ENCODE measurements around the gene CCDC192. TPM values are rescaled to one million over a fixed set of nuclear protein-coding genes. Genes with fewer than 3 reads are reported as not detected.
"Not testable (repeated sequence)": the region's sequence is repeated elsewhere in the genome, so short reads cannot be mapped to it uniquely, and the experiment has no call there.

Gene CCDC192
- total RNA-seq, 3 donors from 2014 or later (not counting 1 experiment from before 2014, with no cell fraction given): not detected

DNA sequence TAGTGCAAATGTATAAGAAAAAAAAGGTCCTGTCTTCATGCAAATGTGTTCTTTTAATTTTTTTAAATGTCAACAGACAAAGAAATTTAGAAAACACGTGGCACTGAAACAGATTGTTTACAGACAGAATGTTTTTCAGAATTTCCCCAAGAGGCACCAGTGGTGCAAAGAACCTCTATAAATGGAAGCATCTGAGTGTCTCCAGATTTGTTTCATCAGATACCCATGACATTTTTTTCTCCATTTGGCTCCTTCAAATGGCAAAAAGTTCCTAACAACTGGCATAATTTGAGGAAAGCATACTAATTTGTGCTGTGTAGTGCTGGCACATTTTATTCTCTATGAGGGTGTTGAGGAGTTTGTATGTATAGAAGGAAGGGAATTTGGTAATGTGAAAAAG, 15.0 kb downstream of the CCDC192 start:
- Histone ChIP-seq H3K27me3 (ENCODE audit: control insufficient read depth, insufficient read depth, low read length) (no peaks in the 10 kb centered on the region), H3K4me3 (ENCODE audit: low read length) (no peak overlapping the region), H3K27ac (ENCODE audit: low read length) (no peak overlapping the region), H3K4me1 (ENCODE audit: control insufficient read depth, insufficient read depth, low read length) (no peaks in the 10 kb centered on the region), H3K9me3 (ENCODE audit: control insufficient read depth, insufficient read depth, low read length) (peaks cover 9% of the 10 kb centered on the region), H3K36me3 (ENCODE audit: control insufficient read depth, insufficient read depth, low read length) (no peaks in the 10 kb centered on the region)
- no peak overlapping the region for H3K4me3 Mint-ChIP-seq
- 71% methylated on average over 1 of the region's 1 CpG for WGBS (ENCODE audit: insufficient coverage)
- H3K36me3 Mint-ChIP-seq: no peaks in the 10 kb centered on the region
- ATAC-seq (no peak), DNase-seq (no peak)
- no peaks in the 10 kb centered on the region for H3K27me3 Mint-ChIP-seq (ENCODE audit: low read depth in 2 of 2)
- no peaks in the 10 kb centered on the region for H3K4me1 Mint-ChIP-seq
- intact Hi-C loops (cut with micrococcal nuclease): no loop called here
- TF ChIP-seq, protein P1, sequence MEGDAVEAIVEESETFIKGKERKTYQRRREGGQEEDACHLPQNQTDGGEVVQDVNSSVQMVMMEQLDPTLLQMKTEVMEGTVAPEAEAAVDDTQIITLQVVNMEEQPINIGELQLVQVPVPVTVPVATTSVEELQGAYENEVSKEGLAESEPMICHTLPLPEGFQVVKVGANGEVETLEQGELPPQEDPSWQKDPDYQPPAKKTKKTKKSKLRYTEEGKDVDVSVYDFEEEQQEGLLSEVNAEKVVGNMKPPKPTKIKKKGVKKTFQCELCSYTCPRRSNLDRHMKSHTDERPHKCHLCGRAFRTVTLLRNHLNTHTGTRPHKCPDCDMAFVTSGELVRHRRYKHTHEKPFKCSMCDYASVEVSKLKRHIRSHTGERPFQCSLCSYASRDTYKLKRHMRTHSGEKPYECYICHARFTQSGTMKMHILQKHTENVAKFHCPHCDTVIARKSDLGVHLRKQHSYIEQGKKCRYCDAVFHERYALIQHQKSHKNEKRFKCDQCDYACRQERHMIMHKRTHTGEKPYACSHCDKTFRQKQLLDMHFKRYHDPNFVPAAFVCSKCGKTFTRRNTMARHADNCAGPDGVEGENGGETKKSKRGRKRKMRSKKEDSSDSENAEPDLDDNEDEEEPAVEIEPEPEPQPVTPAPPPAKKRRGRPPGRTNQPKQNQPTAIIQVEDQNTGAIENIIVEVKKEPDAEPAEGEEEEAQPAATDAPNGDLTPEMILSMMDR (IDR thresholded peaks at IDR 0.05): no peak
- H3K9me3 Mint-ChIP-seq: peaks cover 8 to 13% of the 10 kb centered on the region in 2 donors
- H3K27ac Mint-ChIP-seq: no peak overlapping the region

DNA sequence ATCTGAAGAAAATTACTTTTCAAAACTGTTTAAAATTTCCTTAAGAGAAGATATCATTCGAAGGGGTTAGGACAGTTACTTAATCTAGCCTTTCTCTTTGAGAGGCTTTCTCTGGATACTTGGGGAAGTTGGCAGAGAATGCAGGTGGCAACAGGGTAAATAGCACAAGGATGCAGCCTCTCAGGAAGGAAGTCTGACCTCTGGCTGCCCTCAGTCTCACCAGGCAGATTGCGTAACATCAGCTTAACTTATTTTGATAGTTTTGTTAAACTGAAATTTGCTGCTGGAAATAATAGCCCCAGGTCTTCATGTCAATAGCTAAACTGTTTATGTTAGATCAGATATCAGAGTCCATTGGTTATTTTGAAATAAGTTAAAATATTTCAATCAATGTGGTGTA, 20.4 kb downstream of the CCDC192 start:
- 37% methylated on average over 2 of the region's 2 CpGs for WGBS (ENCODE audit: insufficient coverage)
- ATAC-seq: no peak

DNA sequence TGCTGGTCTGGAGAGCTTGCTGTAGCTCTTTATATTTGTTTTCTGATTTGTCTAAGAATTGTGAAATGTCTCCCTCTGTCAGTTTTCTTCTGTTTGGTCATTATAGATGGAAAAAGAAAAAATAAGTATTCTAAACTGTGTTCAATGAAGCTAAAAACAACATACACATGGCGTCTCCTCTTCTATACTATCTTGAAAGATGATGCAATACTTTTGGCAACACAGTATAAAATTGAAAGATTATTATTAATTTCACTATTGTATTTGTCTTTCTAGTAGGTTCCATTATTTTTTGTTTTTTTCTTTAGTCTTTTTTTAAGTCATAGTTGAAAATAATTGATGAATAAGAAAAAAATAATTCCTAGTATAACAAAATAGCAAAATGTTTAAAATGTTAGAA, 22.5 kb downstream of the CCDC192 start:
- DNase-seq: no peak
- TF ChIP-seq, protein P1 (IDR thresholded peaks at IDR 0.05): no peak
- H3K27ac Mint-ChIP-seq: no peak overlapping the region
- H3K36me3 ChIP-seq (ENCODE audit: control insufficient read depth, insufficient read depth, low read length): no peaks in the 10 kb centered on the region
- H3K27me3 Mint-ChIP-seq (ENCODE audit: low read depth in 2 of 2): no peaks in the 10 kb centered on the region
- H3K9me3 Mint-ChIP-seq: peaks cover 7 to 8% of the 10 kb centered on the region in 2 donors
- no peak overlapping the region for H3K27ac ChIP-seq (ENCODE audit: low read length)
- intact Hi-C loops (cut with micrococcal nuclease): no loop called here
- no peak overlapping the region for H3K4me3 Mint-ChIP-seq
- ATAC-seq: no peak
- no CpG with 5 or more reads among the region's 1 CpG for WGBS (ENCODE audit: insufficient coverage)
- no peaks in the 10 kb centered on the region for H3K4me1 Mint-ChIP-seq
- H3K4me3 ChIP-seq (ENCODE audit: low read length): no peak overlapping the region
- H3K27me3 ChIP-seq (ENCODE audit: control insufficient read depth, insufficient read depth, low read length): no peaks in the 10 kb centered on the region
- H3K36me3 Mint-ChIP-seq: no peaks in the 10 kb centered on the region
- H3K9me3 ChIP-seq (ENCODE audit: control insufficient read depth, insufficient read depth, low read length): peaks cover 3% of the 10 kb centered on the region
- no peaks in the 10 kb centered on the region for H3K4me1 ChIP-seq (ENCODE audit: control insufficient read depth, insufficient read depth, low read length)

More for the DNA sequence above, 20.4 kb downstream of the CCDC192 start:
- no peaks in the 10 kb centered on the region for H3K27me3 ChIP-seq (ENCODE audit: control insufficient read depth, insufficient read depth, low read length)
- Mint-ChIP-seq H3K4me1 (no peaks in the 10 kb centered on the region), H3K4me3 (no peak overlapping the region), H3K27me3 (ENCODE audit: low read depth in 2 of 2) (no peaks in the 10 kb centered on the region), H3K9me3 (peaks cover 8 to 11% of the 10 kb centered on the region in 2 donors), H3K27ac (no peak overlapping the region), H3K36me3 (no peaks in the 10 kb centered on the region)
- TF ChIP-seq, protein P1 (IDR thresholded peaks at IDR 0.05): no peak
- H3K9me3 ChIP-seq (ENCODE audit: control insufficient read depth, insufficient read depth, low read length): peaks cover 9% of the 10 kb centered on the region
- H3K27ac ChIP-seq (ENCODE audit: low read length): no peak overlapping the region
- no peak overlapping the region for H3K4me3 ChIP-seq (ENCODE audit: low read length)
- DNase-seq: no peak
- intact Hi-C loops (cut with micrococcal nuclease): no loop called here
- no peaks in the 10 kb centered on the region for H3K4me1 ChIP-seq (ENCODE audit: control insufficient read depth, insufficient read depth, low read length)
- H3K36me3 ChIP-seq (ENCODE audit: control insufficient read depth, insufficient read depth, low read length): no peaks in the 10 kb centered on the region

DNA sequence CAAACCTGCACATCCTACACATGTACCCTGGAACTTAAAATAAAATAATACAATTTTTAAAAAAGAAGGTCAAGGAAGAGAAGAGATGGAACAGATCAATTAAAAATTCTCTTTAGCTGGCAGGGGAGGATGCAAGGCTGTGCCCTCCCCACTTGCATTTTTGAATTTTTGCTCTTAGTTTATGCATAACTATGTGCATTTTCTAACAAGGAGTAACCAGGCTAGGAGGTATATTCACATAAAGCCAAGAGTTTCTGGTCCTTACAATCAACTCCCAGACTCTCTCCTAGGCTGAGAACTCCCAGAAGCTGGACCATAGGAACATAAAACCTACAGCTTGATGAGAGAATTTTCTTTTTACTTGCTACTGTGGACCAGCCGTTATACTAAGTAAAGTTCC, 29.8 kb downstream of the CCDC192 start:
- DNase-seq (no peak), ATAC-seq (no peak)
- Mint-ChIP-seq H3K4me1 (no peaks in the 10 kb centered on the region), H3K36me3 (no peaks in the 10 kb centered on the region), H3K9me3 (peaks cover 0 to 4% of the 10 kb centered on the region in 2 donors), H3K27ac (no peak overlapping the region), H3K4me3 (no peak overlapping the region), H3K27me3 (ENCODE audit: low read depth in 2 of 2) (no peaks in the 10 kb centered on the region)
- Histone ChIP-seq H3K9me3 (ENCODE audit: control insufficient read depth, insufficient read depth, low read length) (no peaks in the 10 kb centered on the region), H3K4me1 (ENCODE audit: control insufficient read depth, insufficient read depth, low read length) (no peaks in the 10 kb centered on the region), H3K4me3 (ENCODE audit: low read length) (no peak overlapping the region), H3K27ac (ENCODE audit: low read length) (no peak overlapping the region), H3K36me3 (ENCODE audit: control insufficient read depth, insufficient read depth, low read length) (no peaks in the 10 kb centered on the region), H3K27me3 (ENCODE audit: control insufficient read depth, insufficient read depth, low read length) (no peaks in the 10 kb centered on the region)
- TF ChIP-seq, protein P1 (IDR thresholded peaks at IDR 0.05): no peak
- WGBS (ENCODE audit: insufficient coverage): no CpG with 5 or more reads among the region's 1 CpG
- intact Hi-C loops (cut with micrococcal nuclease): no loop called here

DNA sequence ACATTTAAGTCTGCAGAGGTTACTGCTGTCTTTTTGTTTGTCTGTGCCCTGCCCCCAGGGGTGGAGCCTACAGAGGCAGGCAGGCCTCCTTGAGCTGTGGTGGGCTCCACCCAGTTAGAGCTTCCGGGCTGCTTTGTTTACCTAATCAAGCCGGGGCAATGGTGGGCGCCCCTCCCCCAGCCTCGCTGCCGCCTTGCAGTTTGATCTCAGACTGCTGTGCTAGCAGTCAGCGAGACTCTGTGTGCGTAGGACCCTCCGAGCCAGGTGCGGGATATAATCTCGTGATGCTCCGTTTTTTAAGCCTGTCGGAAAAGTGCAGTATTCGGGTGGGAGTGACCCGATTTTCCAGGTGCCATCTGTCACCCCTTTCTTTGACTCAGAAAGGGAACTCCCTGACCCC, 36.2 kb downstream of the CCDC192 start:
- H3K4me1 Mint-ChIP-seq; H3K9me3 Mint-ChIP-seq; H3K27ac Mint-ChIP-seq; ATAC-seq; H3K27ac ChIP-seq (ENCODE audit: low read length); H3K27me3 Mint-ChIP-seq (ENCODE audit: low read depth in 2 of 2); H3K4me1 ChIP-seq (ENCODE audit: control insufficient read depth, insufficient read depth, low read length); intact Hi-C loops (cut with micrococcal nuclease); H3K4me3 ChIP-seq (ENCODE audit: low read length); H3K27me3 ChIP-seq (ENCODE audit: control insufficient read depth, insufficient read depth, low read length); H3K9me3 ChIP-seq (ENCODE audit: control insufficient read depth, insufficient read depth, low read length); H3K36me3 ChIP-seq (ENCODE audit: control insufficient read depth, insufficient read depth, low read length); H3K36me3 Mint-ChIP-seq; H3K4me3 Mint-ChIP-seq; DNase-seq: not testable (repeated sequence)
- 92% methylated on average over 14 of the region's 14 CpGs for WGBS (ENCODE audit: insufficient coverage)

Data from natural killer cell (primary cell).